ENCODE measurements around the gene SLC39A3. TPM values are rescaled to one million over a fixed set of nuclear protein-coding genes. Genes with fewer than 3 reads are reported as not detected.

Gene SLC39A3
- total and polyA plus RNA-seq, 12 donors = 25.1 to 75.8 (median 41.8) TPM

DNA sequence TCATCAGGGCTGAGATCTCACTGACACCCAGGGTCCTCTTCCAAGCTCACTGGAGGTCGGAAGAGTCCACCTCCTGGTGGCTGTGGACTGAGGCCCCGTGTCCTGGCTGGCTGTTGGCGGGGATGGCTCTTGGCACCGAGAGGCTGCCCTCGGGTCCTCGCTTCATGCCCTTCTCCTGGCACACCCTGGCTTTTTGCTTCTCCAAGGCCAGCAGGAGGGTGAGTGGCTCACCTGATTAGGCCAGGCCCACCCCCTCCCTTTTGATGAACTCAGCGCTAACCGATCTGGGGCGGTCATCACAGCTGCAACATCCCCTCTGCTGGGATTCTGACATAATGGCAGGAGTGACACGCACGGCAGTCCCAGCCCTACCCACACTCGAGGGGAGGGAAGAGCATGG, 4.4 kb downstream of the SLC39A3 start:
- no peaks in the 10 kb centered on the region for H3K27me3 ChIP-seq
- no peaks in the 10 kb centered on the region for H3K9me3 ChIP-seq (replicated peaks in 1 of 3)
- peaks cover 0 to 17% of the 10 kb centered on the region in 2 donors for H3K36me3 ChIP-seq (replicated peaks in 1 of 2)
- TF ChIP-seq, protein P1, sequence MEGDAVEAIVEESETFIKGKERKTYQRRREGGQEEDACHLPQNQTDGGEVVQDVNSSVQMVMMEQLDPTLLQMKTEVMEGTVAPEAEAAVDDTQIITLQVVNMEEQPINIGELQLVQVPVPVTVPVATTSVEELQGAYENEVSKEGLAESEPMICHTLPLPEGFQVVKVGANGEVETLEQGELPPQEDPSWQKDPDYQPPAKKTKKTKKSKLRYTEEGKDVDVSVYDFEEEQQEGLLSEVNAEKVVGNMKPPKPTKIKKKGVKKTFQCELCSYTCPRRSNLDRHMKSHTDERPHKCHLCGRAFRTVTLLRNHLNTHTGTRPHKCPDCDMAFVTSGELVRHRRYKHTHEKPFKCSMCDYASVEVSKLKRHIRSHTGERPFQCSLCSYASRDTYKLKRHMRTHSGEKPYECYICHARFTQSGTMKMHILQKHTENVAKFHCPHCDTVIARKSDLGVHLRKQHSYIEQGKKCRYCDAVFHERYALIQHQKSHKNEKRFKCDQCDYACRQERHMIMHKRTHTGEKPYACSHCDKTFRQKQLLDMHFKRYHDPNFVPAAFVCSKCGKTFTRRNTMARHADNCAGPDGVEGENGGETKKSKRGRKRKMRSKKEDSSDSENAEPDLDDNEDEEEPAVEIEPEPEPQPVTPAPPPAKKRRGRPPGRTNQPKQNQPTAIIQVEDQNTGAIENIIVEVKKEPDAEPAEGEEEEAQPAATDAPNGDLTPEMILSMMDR (IDR thresholded peaks at IDR 0.05) = no peak
- TF ChIP-seq POLR2A (IDR thresholded peaks at IDR 0.05) = no peak
- 91 to 99% (median 96%) methylated on average over 6 to 12 of the region's 12 CpGs for WGBS, 4 donors
- no peak for DNase-seq
- H3K4me1 ChIP-seq (replicated peaks in 1 of 2) = peaks cover 5 to 7% of the 10 kb centered on the region in 2 donors
- no peak overlapping the region for H3K27ac ChIP-seq
- H3K4me3 ChIP-seq = no peak overlapping the region
- intact Hi-C loops (cut with DNase I) = no loop called here

DNA sequence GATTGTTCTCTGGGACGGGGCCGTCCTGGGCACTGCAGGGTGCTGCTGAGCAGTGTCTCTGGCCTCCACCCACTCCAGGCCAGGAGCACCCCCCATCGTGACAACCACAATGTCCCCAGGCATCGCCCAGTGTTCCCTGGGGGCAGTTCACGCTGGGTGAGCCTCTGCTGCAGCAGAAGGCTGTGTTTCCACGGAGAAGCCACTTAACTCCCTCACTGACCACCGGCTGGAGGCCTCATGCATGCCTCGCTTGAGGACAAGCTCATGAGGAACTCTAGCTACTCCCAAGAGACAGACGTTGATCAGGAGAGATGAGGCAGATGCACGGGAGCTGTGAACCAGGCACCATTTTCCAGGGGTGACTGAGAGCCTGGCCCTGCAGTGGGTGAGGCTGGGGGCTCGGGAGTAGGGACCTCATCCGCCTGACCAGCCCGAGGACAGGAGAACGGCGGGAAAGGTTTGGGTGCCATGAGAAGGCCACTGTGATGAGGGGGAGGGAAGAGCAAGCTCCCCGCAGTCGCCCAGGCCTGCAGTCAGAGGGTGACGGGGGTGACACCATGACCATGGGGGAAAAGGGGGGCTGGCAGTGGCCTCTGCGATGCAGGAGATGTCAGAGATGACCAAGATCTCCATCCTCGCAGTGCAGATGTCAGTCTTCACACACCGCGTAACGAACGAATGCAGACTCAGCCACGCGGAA, 5.1 kb downstream of the SLC39A3 start:
- Histone ChIP-seq H3K9me3 (replicated peaks in 1 of 3) (no peaks in the 10 kb centered on the region), H3K27ac (no peak overlapping the region), H3K4me1 (replicated peaks in 1 of 2) (peaks cover 5 to 7% of the 10 kb centered on the region in 2 donors), H3K27me3 (no peaks in the 10 kb centered on the region), H3K36me3 (replicated peaks in 1 of 2) (peaks cover 0 to 17% of the 10 kb centered on the region in 2 donors), H3K4me3 (no peak overlapping the region)
- no peak for TF ChIP-seq POLR2A (IDR thresholded peaks at IDR 0.05)
- TF ChIP-seq, protein P1 (IDR thresholded peaks at IDR 0.05) = no peak
- 88 to 93% (median 90%) methylated on average over 15 to 26 of the region's 26 CpGs for WGBS, 4 donors
- no peak for DNase-seq
- intact Hi-C loops (cut with DNase I) = no loop called here

DNA sequence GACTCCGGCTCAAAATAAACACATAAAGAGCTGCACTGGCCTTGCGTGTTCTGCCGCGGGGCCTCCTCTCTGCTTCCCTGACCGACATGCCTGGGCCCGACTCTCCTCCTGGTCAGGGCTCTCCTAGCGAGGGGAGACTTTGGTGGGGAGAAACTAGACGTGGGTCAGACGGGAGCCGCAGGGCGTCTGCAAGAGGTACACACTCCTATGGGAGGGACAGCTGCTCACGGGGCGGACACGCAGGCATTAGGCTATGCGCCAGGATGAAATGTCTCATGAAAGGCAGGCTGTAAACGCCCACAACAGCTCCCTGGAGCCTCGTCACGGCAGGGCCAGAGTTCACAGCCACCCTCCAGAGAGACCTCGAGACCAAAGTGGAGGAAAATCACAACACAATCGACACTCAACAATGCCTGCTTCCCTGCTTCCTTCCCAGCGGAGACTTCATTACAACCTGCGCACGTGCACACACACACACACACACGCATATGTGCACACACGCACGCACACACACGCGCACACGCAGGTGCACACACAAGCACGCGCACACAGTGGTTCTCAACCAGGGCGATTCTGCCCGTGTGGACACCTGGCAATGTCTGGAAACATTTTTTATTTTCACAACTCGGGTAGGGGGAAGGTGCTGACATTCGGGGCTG, 5.8 kb downstream of the SLC39A3 start:
- Histone ChIP-seq H3K9me3 (replicated peaks in 1 of 3) (no peaks in the 10 kb centered on the region), H3K36me3 (replicated peaks in 1 of 2) (peaks cover 0 to 17% of the 10 kb centered on the region in 2 donors), H3K4me1 (replicated peaks in 1 of 2) (peaks cover 1 to 3% of the 10 kb centered on the region in 2 donors), H3K27me3 (no peaks in the 10 kb centered on the region), H3K27ac (no peak overlapping the region), H3K4me3 (no peak overlapping the region)
- no peak for DNase-seq
- TF ChIP-seq POLR2A (IDR thresholded peaks at IDR 0.05) = no peak
- TF ChIP-seq, protein P1 (IDR thresholded peaks at IDR 0.05) = no peak
- 89 to 94% (median 91%) methylated on average over 33 to 35 of the region's 35 CpGs for WGBS, 4 donors
- intact Hi-C loops (cut with DNase I) = no loop called here

DNA sequence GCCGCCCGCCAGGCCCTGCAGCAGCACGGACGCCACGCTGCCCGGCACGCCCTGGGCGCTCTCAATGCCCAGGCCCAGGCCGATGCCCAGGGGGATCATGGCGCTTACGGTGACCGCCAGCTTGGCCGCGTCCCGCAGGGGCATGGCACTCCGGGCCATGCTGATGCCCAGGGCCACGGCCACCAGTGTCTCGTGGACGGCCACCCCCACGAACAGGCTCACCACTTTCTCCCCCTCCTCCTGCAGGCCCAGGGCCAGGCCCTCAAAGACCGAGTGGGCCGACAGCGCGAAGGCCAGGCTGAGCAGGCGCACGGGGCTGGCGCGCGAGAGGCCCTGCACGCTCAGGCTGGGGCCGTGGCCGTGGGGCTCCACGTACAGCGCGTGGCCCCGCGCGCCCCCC, 6.9 kb downstream of the SLC39A3 start:
- WGBS, 4 donors = 92 to 100% (median 96%) methylated on average over 4 to 38 of the region's 38 CpGs
- no peaks in the 10 kb centered on the region for H3K27me3 ChIP-seq
- no peaks in the 10 kb centered on the region for H3K4me1 ChIP-seq (replicated peaks in 1 of 2)
- peaks cover 0 to 17% of the 10 kb centered on the region in 2 donors for H3K36me3 ChIP-seq (replicated peaks in 1 of 2)
- TF ChIP-seq POLR2A (IDR thresholded peaks at IDR 0.05) = no peak
- TF ChIP-seq, protein P1 (IDR thresholded peaks at IDR 0.05) = no peak
- no peak overlapping the region for H3K27ac ChIP-seq
- no peak overlapping the region for H3K4me3 ChIP-seq
- no peaks in the 10 kb centered on the region for H3K9me3 ChIP-seq (replicated peaks in 1 of 3)
- intact Hi-C loops (cut with DNase I) = no loop called here
- DNase-seq = no peak

All from adrenal gland (tissue), 12 donors.